Sigmoid colon (tissue), 4 donors: ENCODE measurements around the gene TMEM9.

Experiments used
- CTCF ChIP-seq, 4 experiments: fragments of 450-650 bp in 3 of 4; fragments of 200-600 bp in 1 of 4; IDR thresholded peaks; one replicate each; pipeline ENCODE4 v1.5.1; 2016 to 2019; ENCODE audit warnings: antibody characterized with exemption in 4 of 4, mild to moderate bottlenecking in 3 of 4, moderate library complexity in 2 of 4
- POLR2AphosphoS5 ChIP-seq, 4 donors: sonication (generic); formaldehyde crosslinking; IDR thresholded peaks; one replicate each; pipeline ENCODE4 v1.6.1; 2017; ENCODE audit warnings: antibody characterized with exemption in 4 of 4

GRCh38 chr1:201184307-201185122, 30.2 kb upstream of the TMEM9 start:
- TF ChIP-seq POLR2AphosphoS5 (IDR thresholded peaks at IDR 0.05), result peak in 1 of 4 donors; percentile 13
- TF ChIP-seq CTCF (IDR thresholded peaks at IDR 0.05), result peak in 3 of 4 experiments; percentile 5 to 30 (median 21)
